ENCODE results near the gene ATP5F1B. TPM values are rescaled to one million over a fixed set of nuclear protein-coding genes. Genes with fewer than 3 reads are reported as not detected.

Gene ATP5F1B
- total and polyA plus RNA-seq, 9 of the 15 experiments (the other 6 are each of a cell fraction or from before 2014, with no cell fraction given) = 908 to 3,125 (median 1,482) TPM

DNA sequence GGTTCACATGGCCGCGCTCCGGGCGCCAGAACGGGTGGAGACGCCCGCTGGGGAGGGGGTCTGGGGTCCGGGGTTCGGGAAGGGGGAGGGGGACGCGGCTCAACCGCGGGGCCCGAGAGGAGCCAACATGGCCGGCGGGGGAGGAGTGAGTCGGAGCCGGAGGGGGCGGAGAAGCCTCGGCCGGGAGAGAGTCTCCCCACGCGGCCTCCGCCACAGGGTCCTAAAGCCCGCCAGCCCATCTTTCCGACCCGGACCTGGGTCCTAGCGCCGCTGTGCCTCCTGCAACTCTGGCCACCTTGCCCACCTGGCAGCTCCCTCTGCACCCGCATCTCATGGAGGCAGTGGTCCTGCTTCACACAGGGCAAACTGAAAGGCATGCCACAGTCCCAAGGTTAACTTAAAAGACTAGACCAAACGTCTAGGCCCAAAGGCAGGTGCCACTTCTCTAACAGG lies 15.6 kb downstream of the ATP5F1B start, which contains the start of gene BAZ2A (continued):
- TF ChIP-seq, protein P1, sequence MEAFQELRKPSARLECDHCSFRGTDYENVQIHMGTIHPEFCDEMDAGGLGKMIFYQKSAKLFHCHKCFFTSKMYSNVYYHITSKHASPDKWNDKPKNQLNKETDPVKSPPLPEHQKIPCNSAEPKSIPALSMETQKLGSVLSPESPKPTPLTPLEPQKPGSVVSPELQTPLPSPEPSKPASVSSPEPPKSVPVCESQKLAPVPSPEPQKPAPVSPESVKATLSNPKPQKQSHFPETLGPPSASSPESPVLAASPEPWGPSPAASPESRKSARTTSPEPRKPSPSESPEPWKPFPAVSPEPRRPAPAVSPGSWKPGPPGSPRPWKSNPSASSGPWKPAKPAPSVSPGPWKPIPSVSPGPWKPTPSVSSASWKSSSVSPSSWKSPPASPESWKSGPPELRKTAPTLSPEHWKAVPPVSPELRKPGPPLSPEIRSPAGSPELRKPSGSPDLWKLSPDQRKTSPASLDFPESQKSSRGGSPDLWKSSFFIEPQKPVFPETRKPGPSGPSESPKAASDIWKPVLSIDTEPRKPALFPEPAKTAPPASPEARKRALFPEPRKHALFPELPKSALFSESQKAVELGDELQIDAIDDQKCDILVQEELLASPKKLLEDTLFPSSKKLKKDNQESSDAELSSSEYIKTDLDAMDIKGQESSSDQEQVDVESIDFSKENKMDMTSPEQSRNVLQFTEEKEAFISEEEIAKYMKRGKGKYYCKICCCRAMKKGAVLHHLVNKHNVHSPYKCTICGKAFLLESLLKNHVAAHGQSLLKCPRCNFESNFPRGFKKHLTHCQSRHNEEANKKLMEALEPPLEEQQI (IDR thresholded peaks at IDR 0.05) = peak; percentile 92
- TF ChIP-seq JUN (IDR thresholded peaks at IDR 0.05; ENCODE audit: borderline replicate concordance, low read depth, low read length) (peak; percentile 64; the same call in 1 of the 2 replicates), JUN (CRISPR knock-in tag; IDR thresholded peaks at IDR 0.05; ENCODE audit: borderline replicate concordance) (no peak), CBX3 (IDR thresholded peaks at IDR 0.05; ENCODE audit: borderline replicate concordance in 1 of 2, low read length in 2 of 2) (peak in 1 of 2 experiments; percentile 93; a peak in 2 of 3 replicates), RNF2 (IDR thresholded peaks at IDR 0.05) (peak; percentile 93), GATAD2B (IDR thresholded peaks at IDR 0.05; ENCODE audit: borderline replicate concordance) (peak; percentile 76; the same call in 1 of the 2 replicates), EP400 (IDR thresholded peaks at IDR 0.05) (peak; percentile 47; the same call in 1 of the 2 replicates), ELF2 (CRISPR knock-in tag; IDR thresholded peaks at IDR 0.05) (peak; percentile 64; the same call in 1 of the 2 replicates), TAF1 (IDR thresholded peaks at IDR 0.05; ENCODE audit: control insufficient read depth, extremely low read depth, insufficient read depth, low read length, severe bottlenecking) (peak; percentile 29), SIN3A (IDR thresholded peaks at IDR 0.05; ENCODE audit: borderline replicate concordance in 2 of 2, control insufficient read depth in 1 of 2, low read depth in 2 of 2, low read length in 2 of 2) (peak in 1 of 2 experiments; percentile 92; a peak in 1 of 4 replicates), HDAC2 (IDR thresholded peaks at IDR 0.05) (peak; percentile 37; the same call in 1 of the 2 replicates), ZFP1 (CRISPR knock-in tag; IDR thresholded peaks at IDR 0.05) (no peak), ZNF24 (IDR thresholded peaks at IDR 0.05) (0 out of 2 replicates have a peak, but pooled peaks have one; percentile 23), NCOA1 (IDR thresholded peaks at IDR 0.05; ENCODE audit: low read depth) (no peak), TAF7 (tag; IDR thresholded peaks at IDR 0.05) (no peak), ZNF282 (CRISPR knock-in tag; IDR thresholded peaks at IDR 0.05) (no peak), ZNF263 (CRISPR knock-in tag; IDR thresholded peaks at IDR 0.05; ENCODE audit: borderline replicate concordance) (peak; percentile 77)
- TF ChIP-seq, protein P2, sequence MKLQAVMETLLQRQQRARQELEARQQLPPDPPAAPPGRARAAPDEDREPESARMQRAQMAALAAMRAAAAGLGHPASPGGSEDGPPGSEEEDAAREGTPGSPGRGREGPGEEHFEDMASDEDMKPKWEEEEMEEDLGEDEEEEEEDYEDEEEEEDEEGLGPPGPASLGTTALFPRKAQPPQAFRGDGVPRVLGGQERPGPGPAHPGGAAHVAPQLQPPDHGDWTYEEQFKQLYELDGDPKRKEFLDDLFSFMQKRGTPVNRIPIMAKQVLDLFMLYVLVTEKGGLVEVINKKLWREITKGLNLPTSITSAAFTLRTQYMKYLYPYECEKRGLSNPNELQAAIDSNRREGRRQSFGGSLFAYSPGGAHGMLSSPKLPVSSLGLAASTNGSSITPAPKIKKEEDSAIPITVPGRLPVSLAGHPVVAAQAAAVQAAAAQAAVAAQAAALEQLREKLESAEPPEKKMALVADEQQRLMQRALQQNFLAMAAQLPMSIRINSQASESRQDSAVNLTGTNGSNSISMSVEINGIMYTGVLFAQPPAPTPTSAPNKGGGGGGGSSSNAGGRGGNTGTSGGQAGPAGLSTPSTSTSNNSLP (IDR thresholded peaks at IDR 0.05; ENCODE audit: borderline replicate concordance, low read depth, low read length) = 0 out of 2 replicates have a peak, but pooled peaks have one; percentile 25
- TF ChIP-seq, protein P3, sequence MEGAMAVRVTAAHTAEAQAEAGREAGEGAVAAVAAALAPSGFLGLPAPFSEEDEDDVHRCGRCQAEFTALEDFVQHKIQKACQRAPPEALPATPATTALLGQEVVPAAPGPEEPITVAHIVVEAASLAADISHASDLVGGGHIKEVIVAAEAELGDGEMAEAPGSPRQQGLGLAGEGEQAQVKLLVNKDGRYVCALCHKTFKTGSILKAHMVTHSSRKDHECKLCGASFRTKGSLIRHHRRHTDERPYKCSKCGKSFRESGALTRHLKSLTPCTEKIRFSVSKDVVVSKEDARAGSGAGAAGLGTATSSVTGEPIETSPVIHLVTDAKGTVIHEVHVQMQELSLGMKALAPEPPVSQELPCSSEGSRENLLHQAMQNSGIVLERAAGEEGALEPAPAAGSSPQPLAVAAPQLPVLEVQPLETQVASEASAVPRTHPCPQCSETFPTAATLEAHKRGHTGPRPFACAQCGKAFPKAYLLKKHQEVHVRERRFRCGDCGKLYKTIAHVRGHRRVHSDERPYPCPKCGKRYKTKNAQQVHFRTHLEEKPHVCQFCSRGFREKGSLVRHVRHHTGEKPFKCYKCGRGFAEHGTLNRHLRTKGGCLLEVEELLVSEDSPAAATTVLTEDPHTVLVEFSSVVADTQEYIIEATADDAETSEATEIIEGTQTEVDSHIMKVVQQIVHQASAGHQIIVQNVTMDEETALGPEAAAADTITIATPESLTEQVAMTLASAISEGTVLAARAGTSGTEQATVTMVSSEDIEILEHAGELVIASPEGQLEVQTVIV (CRISPR knock-in tag; IDR thresholded peaks at IDR 0.05; ENCODE audit: borderline replicate concordance) = no peak
- TF ChIP-seq, protein P4, sequence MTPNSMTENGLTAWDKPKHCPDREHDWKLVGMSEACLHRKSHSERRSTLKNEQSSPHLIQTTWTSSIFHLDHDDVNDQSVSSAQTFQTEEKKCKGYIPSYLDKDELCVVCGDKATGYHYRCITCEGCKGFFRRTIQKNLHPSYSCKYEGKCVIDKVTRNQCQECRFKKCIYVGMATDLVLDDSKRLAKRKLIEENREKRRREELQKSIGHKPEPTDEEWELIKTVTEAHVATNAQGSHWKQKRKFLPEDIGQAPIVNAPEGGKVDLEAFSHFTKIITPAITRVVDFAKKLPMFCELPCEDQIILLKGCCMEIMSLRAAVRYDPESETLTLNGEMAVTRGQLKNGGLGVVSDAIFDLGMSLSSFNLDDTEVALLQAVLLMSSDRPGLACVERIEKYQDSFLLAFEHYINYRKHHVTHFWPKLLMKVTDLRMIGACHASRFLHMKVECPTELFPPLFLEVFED (CRISPR knock-in tag; conservative IDR thresholded peaks at IDR 0.05) = peak; percentile 28; the same call in 1 of the 2 replicates
